GM12878 (cell line): ENCODE results near the gene OR8B2. TPM values are rescaled to one million over a fixed set of nuclear protein-coding genes. Genes with fewer than 3 reads are reported as not detected.

Experiments used
- ATAC-seq: fragments of 200-7000 bp; cut with Tn5 transposase; 3 replicates; pipeline ENCODE4 v1.9.1; 2020; ENCODE audit warnings: mild to moderate bottlenecking, moderate library complexity
- BruUV-seq: library from RNA; stranded (reverse); fragments of 400-500 nt; replicated peaks from 2 replicates; lab custom pipeline; 2021; lab: Mats Ljungman, UMichigan
- CTCF ChIA-PET: fragments of 300-600 bp; sonication (Branson Sonifier 250); formaldehyde crosslinking; extraction: SDS; loops from one replicate; lab custom pipeline; 2021; ENCODE audit warnings: inconsistent platforms; lab: Yijun Ruan, JAX
- POLR2A ChIA-PET: fragments of 350-600 bp; formaldehyde crosslinking; extraction: SDS; loops from one replicate; lab custom pipeline; 2021; ENCODE audit warnings: inconsistent platforms; lab: Charles Lee
- RAD21 ChIA-PET: fragments of 300-600 bp; sonication (Branson Sonifier 250); formaldehyde crosslinking; loops from one replicate; lab custom pipeline; 2023; ENCODE audit warnings: antibody characterized with exemption; ENCODE audit not compliant: unreplicated experiment; lab: Charles Lee
- SMC1A ChIA-PET: fragments of 300-600 bp; sonication (Branson Sonifier 250); formaldehyde crosslinking; loops from one replicate; lab custom pipeline; 2023; ENCODE audit not compliant: unreplicated experiment, uncharacterized antibody; lab: Charles Lee
- DNase-seq: peaks from one replicate; pipeline ENCODE4 v3.0.0-alpha.2; 2011; ENCODE audit warnings: low read depth, low spot score
- FAIRE-seq: peaks from 3 replicates; lab custom pipeline; 2011; peaks lifted over from hg19 to GRCh38; lab: Jason Lieb, UNC
- H2AFZ ChIP-seq: 2 replicates; pipeline ENCODE4 v1.6.0; 2011; ENCODE audit warnings: low read depth, low read length, control low read depth; ENCODE audit not compliant: control insufficient read depth
- H3K27ac ChIP-seq: 2 replicates; pipeline ENCODE4 v1.5.1; 2011; ENCODE audit warnings: control low read depth; ENCODE audit not compliant: control insufficient read depth, insufficient read depth
- H3K27me3 ChIP-seq, 2 experiments: replicated peaks in 1 of 2; 2 replicates each; pipeline versions ENCODE4 v1.6.0 to v1.6.1; 2011; ENCODE audit warnings: low read length in 1 of 2; ENCODE audit not compliant: control insufficient read depth in 2 of 2, insufficient read depth in 2 of 2
- H3K36me3 ChIP-seq, 2 experiments: 2 replicates each; pipeline ENCODE4 v1.5.1; 2011; ENCODE audit warnings: low read length in 1 of 2; ENCODE audit not compliant: control insufficient read depth in 2 of 2, insufficient read depth in 2 of 2
- H3K4me1 ChIP-seq: 2 replicates; pipeline ENCODE4 v1.6.1; 2011; ENCODE audit warnings: mild to moderate bottlenecking, low read length, moderate library complexity, mixed read lengths; ENCODE audit not compliant: control insufficient read depth, insufficient read depth
- H3K4me2 ChIP-seq: 2 replicates; pipeline ENCODE4 v1.6.0; 2011; ENCODE audit warnings: control low read depth; ENCODE audit not compliant: control insufficient read depth, insufficient read depth
- H3K4me3 ChIP-seq: fragments of 200-600 bp; sonication (generic); 2 replicates; pipeline ENCODE4 v1.5.1; 2016
- H3K79me2 ChIP-seq: 2 replicates; pipeline ENCODE4 v1.6.0; 2011; ENCODE audit warnings: low read length; ENCODE audit not compliant: control insufficient read depth, insufficient read depth
- H3K9ac ChIP-seq: 2 replicates; pipeline ENCODE4 v1.8.0; 2011; ENCODE audit warnings: low read length, control low read depth, mixed read lengths; ENCODE audit not compliant: control insufficient read depth, insufficient read depth
- H3K9me3 ChIP-seq: replicated peaks from 3 replicates; pipeline ENCODE4 v1.5.1; 2011; ENCODE audit warnings: mild to moderate bottlenecking, low read length; ENCODE audit not compliant: control insufficient read depth, insufficient read depth
- H4K20me1 ChIP-seq: 2 replicates; pipeline ENCODE4 v1.6.0; 2011; ENCODE audit not compliant: control insufficient read depth, insufficient read depth
- GABPA ChIP-seq: IDR thresholded peaks from 2 replicates; pipeline ENCODE4 v1.6.1; 2014; ENCODE audit warnings: antibody characterized with exemption, low read depth, mild to moderate bottlenecking, inconsistent platforms
- RAD21 ChIP-seq: IDR thresholded peaks from 2 replicates; pipeline ENCODE4 v1.6.1; 2011; ENCODE audit warnings: mild to moderate bottlenecking, low read depth, low read length, moderate library complexity; ENCODE audit not compliant: insufficient read depth
- WGBS: methylation state at CpG from one replicate; pipeline ENCODE4 v1.1.6; 2016; ENCODE audit warnings: low lambda C conversion rate; ENCODE audit not compliant: insufficient replicate concordance, insufficient coverage; ENCODE audit errors: missing lambda C conversion rate; 5-methylcytosine and 5-hydroxymethylcytosine counted together
- in situ Hi-C: fragments of 300-500 bp; cut with MboI; formaldehyde crosslinking; loops from 9 replicates; pipeline ENCODE4 v1.14.3; 2018; ENCODE audit warnings: mixed read lengths
- intact Hi-C: fragments of 100-400 bp; cut with micrococcal nuclease; formaldehyde crosslinking; loops from one replicate; pipeline ENCODE4 v1.14.2; 2022; ENCODE audit not compliant: unreplicated experiment
- polyA plus RNA-seq, 11 experiments: library from polyadenylated mRNA; depleted of rRNA in 4 of 11; unstranded in 6 of 11; stranded (reverse) in 5 of 11; fragments of >200 nt; fragmentation: Nextera tagmentation in 4 of 11; fragmentation: Illumina TruSeq in 1 of 11; extraction: Ambion mirVana in 4 of 11; extraction: Trizol in 1 of 11; gene quantifications; 1 replicate in 1 of 11; 2 replicates in 10 of 11; pipeline versions ENCODE4 v1.2.1 to v1.2.3, GENCODE V29; 2011 to 2016; ENCODE audit warnings: inconsistent platforms in 2 of 11, missing spikeins in 2 of 11, low read depth in 1 of 11
- total RNA-seq, 4 experiments: library from RNA; depleted of rRNA in 3 of 4; stranded (reverse); fragments of >200 nt in 3 of 4; fragmentation: Illumina TruSeq in 1 of 4; extraction: Trizol in 1 of 4; gene quantifications; 2 replicates each; pipeline versions ENCODE4 v1.2.1 to v1.2.3, GENCODE V29; 2013 to 2021

OR8B2 gene
- total and polyA plus RNA-seq, 10 of the 15 experiments (the other 5 are each of a cell fraction or from before 2014, with no cell fraction given) = not detected

GRCh38 chr11:124340142-124340447, 44.2 kb downstream of the OR8B2 start:
- in situ Hi-C loops = no loop called here
- no peaks in the 10 kb centered on the region for H3K27me3 ChIP-seq
- H3K4me2 ChIP-seq = no peak overlapping the region
- intact Hi-C loops = no loop called here
- TF ChIP-seq RAD21 = no peak
- H3K79me2 ChIP-seq = no peaks in the 10 kb centered on the region
- no peak overlapping the region for H2AFZ ChIP-seq
- 31% methylated on average over 2 of the region's 2 CpGs for WGBS
- no peaks in the 10 kb centered on the region for H3K4me1 ChIP-seq
- RAD21 ChIA-PET = no interaction called here
- H4K20me1 ChIP-seq = no peaks in the 10 kb centered on the region
- ATAC-seq (no peak), DNase-seq (no peak), FAIRE-seq (no peak)
- CTCF ChIA-PET = no interaction called here
- no TSS peak for BruUV-seq
- SMC1A ChIA-PET = no interaction called here
- H3K36me3 ChIP-seq = no peaks in the 10 kb centered on the region
- no peak overlapping the region for H3K27ac ChIP-seq
- H3K9ac ChIP-seq = no peak overlapping the region
- no peak overlapping the region for H3K4me3 ChIP-seq
- POLR2A ChIA-PET = no interaction called here
- no peaks in the 10 kb centered on the region for H3K9me3 ChIP-seq

GRCh38 chr11:124339396-124340141, 44.7 kb downstream of the OR8B2 start:
- H3K4me2 ChIP-seq = no peak overlapping the region
- SMC1A ChIA-PET = no interaction called here
- no peak for DNase-seq
- H3K27ac ChIP-seq = no peak overlapping the region
- H3K9me3 ChIP-seq = no peaks in the 10 kb centered on the region
- POLR2A ChIA-PET = no interaction called here
- H3K4me1 ChIP-seq = no peaks in the 10 kb centered on the region
- in situ Hi-C loops = no loop called here
- intact Hi-C loops = no loop called here
- TF ChIP-seq GABPA = no peak
- WGBS = 38% methylated on average over 6 of the region's 6 CpGs
- no peak overlapping the region for H2AFZ ChIP-seq
- H3K9ac ChIP-seq = no peak overlapping the region
- H3K36me3 ChIP-seq = no peaks in the 10 kb centered on the region
- no peak for ATAC-seq
- RAD21 ChIA-PET = no interaction called here
- H3K4me3 ChIP-seq = no peak overlapping the region
- no peaks in the 10 kb centered on the region for H4K20me1 ChIP-seq
- BruUV-seq = no TSS peak
- H3K27me3 ChIP-seq = no peaks in the 10 kb centered on the region
- H3K79me2 ChIP-seq = no peaks in the 10 kb centered on the region
- no peak for FAIRE-seq
- CTCF ChIA-PET = interaction anchor here (0.6 kb wide), 2 partner anchors 370 to 858 kb away, joined by 3 read pairs; no protein-coding TSS in a partner anchor

Other genes starting within 250 kb of the OR8B2 start
Only the 7 nearest of the 12 such genes appear.
- gene OR8G1, start 143.4 kb downstream of the OR8B2 start, total RNA-seq (2014; rRNA removed) = not detected in 2 replicates
- not detected in 2 replicates for gene OR8G1, start 143.4 kb downstream of the OR8B2 start, total RNA-seq (2014; rRNA removed; fragmentation: Illumina TruSeq; extraction: Trizol)
- gene OR8G1, start 143.4 kb downstream of the OR8B2 start, total RNA-seq (2021) = not detected in 2 replicates
- not detected in 2 replicates for gene OR8G1, start 143.4 kb downstream of the OR8B2 start, polyA plus RNA-seq (2011; rRNA removed)
- not detected in 2 replicates for gene OR8G1, start 143.4 kb downstream of the OR8B2 start, polyA plus RNA-seq (2014; fragmentation: Illumina TruSeq; extraction: Trizol)
- gene OR8G1, start 143.4 kb downstream of the OR8B2 start, polyA plus RNA-seq (2014; fragmentation: Nextera tagmentation; extraction: Ambion mirVana) = not detected
- not detected in 2 replicates for gene OR8G1, start 143.4 kb downstream of the OR8B2 start, polyA plus RNA-seq (2014; rRNA removed)
- not detected for gene OR8G1, start 143.4 kb downstream of the OR8B2 start, polyA plus RNA-seq (2016; fragmentation: Nextera tagmentation; extraction: Ambion mirVana)
- not detected in 2 replicates for gene OR8G5, start 128.1 kb downstream of the OR8B2 start, total RNA-seq (2014; rRNA removed)
- gene OR8G5, start 128.1 kb downstream of the OR8B2 start, total RNA-seq (2014; rRNA removed; fragmentation: Illumina TruSeq; extraction: Trizol) = not detected in 2 replicates
- not detected in 2 replicates for gene OR8G5, start 128.1 kb downstream of the OR8B2 start, total RNA-seq (2021)
- not detected in 2 replicates for gene OR8G5, start 128.1 kb downstream of the OR8B2 start, polyA plus RNA-seq (2011; rRNA removed)
- not detected in 2 replicates for gene OR8G5, start 128.1 kb downstream of the OR8B2 start, polyA plus RNA-seq (2014; fragmentation: Illumina TruSeq; extraction: Trizol)
- gene OR8G5, start 128.1 kb downstream of the OR8B2 start, polyA plus RNA-seq (2014; fragmentation: Nextera tagmentation; extraction: Ambion mirVana) = not detected
- not detected in 2 replicates for gene OR8G5, start 128.1 kb downstream of the OR8B2 start, polyA plus RNA-seq (2014; rRNA removed)
- gene OR8G5, start 128.1 kb downstream of the OR8B2 start, polyA plus RNA-seq (2016; fragmentation: Nextera tagmentation; extraction: Ambion mirVana) = not detected
- gene OR8D1, start 70.5 kb downstream of the OR8B2 start, total RNA-seq (2014; rRNA removed) = not detected in 2 replicates
- not detected in 2 replicates for gene OR8D1, start 70.5 kb downstream of the OR8B2 start, total RNA-seq (2014; rRNA removed; fragmentation: Illumina TruSeq; extraction: Trizol)
- not detected in 2 replicates for gene OR8D1, start 70.5 kb downstream of the OR8B2 start, total RNA-seq (2021)
- not detected in 2 replicates for gene OR8D1, start 70.5 kb downstream of the OR8B2 start, polyA plus RNA-seq (2011; rRNA removed)
- gene OR8D1, start 70.5 kb downstream of the OR8B2 start, polyA plus RNA-seq (2014; fragmentation: Illumina TruSeq; extraction: Trizol) = not detected in 2 replicates
- not detected for gene OR8D1, start 70.5 kb downstream of the OR8B2 start, polyA plus RNA-seq (2014; fragmentation: Nextera tagmentation; extraction: Ambion mirVana)
- not detected in 2 replicates for gene OR8D1, start 70.5 kb downstream of the OR8B2 start, polyA plus RNA-seq (2014; rRNA removed)
- not detected for gene OR8D1, start 70.5 kb downstream of the OR8B2 start, polyA plus RNA-seq (2016; fragmentation: Nextera tagmentation; extraction: Ambion mirVana)
- not detected in 2 replicates for gene OR8D2, start 64.3 kb downstream of the OR8B2 start, total RNA-seq (2014; rRNA removed)
- gene OR8D2, start 64.3 kb downstream of the OR8B2 start, total RNA-seq (2014; rRNA removed; fragmentation: Illumina TruSeq; extraction: Trizol) = not detected in 2 replicates
- gene OR8D2, start 64.3 kb downstream of the OR8B2 start, total RNA-seq (2021) = not detected in 2 replicates
- not detected in 2 replicates for gene OR8D2, start 64.3 kb downstream of the OR8B2 start, polyA plus RNA-seq (2011; rRNA removed)
- gene OR8D2, start 64.3 kb downstream of the OR8B2 start, polyA plus RNA-seq (2014; fragmentation: Illumina TruSeq; extraction: Trizol) = not detected in 2 replicates
- not detected for gene OR8D2, start 64.3 kb downstream of the OR8B2 start, polyA plus RNA-seq (2014; fragmentation: Nextera tagmentation; extraction: Ambion mirVana)
- gene OR8D2, start 64.3 kb downstream of the OR8B2 start, polyA plus RNA-seq (2014; rRNA removed) = not detected in 2 replicates
- not detected for gene OR8D2, start 64.3 kb downstream of the OR8B2 start, polyA plus RNA-seq (2016; fragmentation: Nextera tagmentation; extraction: Ambion mirVana)
- gene OR8B3, start 14.5 kb upstream of the OR8B2 start, total RNA-seq (2014; rRNA removed) = not detected in 2 replicates
- gene OR8B3, start 14.5 kb upstream of the OR8B2 start, total RNA-seq (2014; rRNA removed; fragmentation: Illumina TruSeq; extraction: Trizol) = not detected in 2 replicates
- not detected in 2 replicates for gene OR8B3, start 14.5 kb upstream of the OR8B2 start, total RNA-seq (2021)
- gene OR8B3, start 14.5 kb upstream of the OR8B2 start, polyA plus RNA-seq (2011; rRNA removed) = not detected in 2 replicates
- not detected in 2 replicates for gene OR8B3, start 14.5 kb upstream of the OR8B2 start, polyA plus RNA-seq (2014; fragmentation: Illumina TruSeq; extraction: Trizol)
- gene OR8B3, start 14.5 kb upstream of the OR8B2 start, polyA plus RNA-seq (2014; fragmentation: Nextera tagmentation; extraction: Ambion mirVana) = not detected
- gene OR8B3, start 14.5 kb upstream of the OR8B2 start, polyA plus RNA-seq (2014; rRNA removed) = not detected in 2 replicates
- gene OR8B3, start 14.5 kb upstream of the OR8B2 start, polyA plus RNA-seq (2016; fragmentation: Nextera tagmentation; extraction: Ambion mirVana) = not detected
- gene OR8B4, start 40.4 kb upstream of the OR8B2 start, total RNA-seq (2014; rRNA removed) = not detected in 2 replicates
- not detected in 2 replicates for gene OR8B4, start 40.4 kb upstream of the OR8B2 start, total RNA-seq (2014; rRNA removed; fragmentation: Illumina TruSeq; extraction: Trizol)
- not detected in 2 replicates for gene OR8B4, start 40.4 kb upstream of the OR8B2 start, total RNA-seq (2021)
- not detected in 2 replicates for gene OR8B4, start 40.4 kb upstream of the OR8B2 start, polyA plus RNA-seq (2011; rRNA removed)
- not detected in 2 replicates for gene OR8B4, start 40.4 kb upstream of the OR8B2 start, polyA plus RNA-seq (2014; fragmentation: Illumina TruSeq; extraction: Trizol)
- not detected for gene OR8B4, start 40.4 kb upstream of the OR8B2 start, polyA plus RNA-seq (2014; fragmentation: Nextera tagmentation; extraction: Ambion mirVana)
- not detected in 2 replicates for gene OR8B4, start 40.4 kb upstream of the OR8B2 start, polyA plus RNA-seq (2014; rRNA removed)
- not detected for gene OR8B4, start 40.4 kb upstream of the OR8B2 start, polyA plus RNA-seq (2016; fragmentation: Nextera tagmentation; extraction: Ambion mirVana)
- not detected in 2 replicates for gene OR8B8, start 61.2 kb upstream of the OR8B2 start, total RNA-seq (2014; rRNA removed)
- gene OR8B8, start 61.2 kb upstream of the OR8B2 start, total RNA-seq (2014; rRNA removed; fragmentation: Illumina TruSeq; extraction: Trizol) = not detected in 2 replicates
- not detected in 2 replicates for gene OR8B8, start 61.2 kb upstream of the OR8B2 start, total RNA-seq (2021)
- not detected in 2 replicates for gene OR8B8, start 61.2 kb upstream of the OR8B2 start, polyA plus RNA-seq (2011; rRNA removed)
- not detected in 2 replicates for gene OR8B8, start 61.2 kb upstream of the OR8B2 start, polyA plus RNA-seq (2014; fragmentation: Illumina TruSeq; extraction: Trizol)
- gene OR8B8, start 61.2 kb upstream of the OR8B2 start, polyA plus RNA-seq (2014; fragmentation: Nextera tagmentation; extraction: Ambion mirVana) = not detected
- not detected in 2 replicates for gene OR8B8, start 61.2 kb upstream of the OR8B2 start, polyA plus RNA-seq (2014; rRNA removed)
- not detected for gene OR8B8, start 61.2 kb upstream of the OR8B2 start, polyA plus RNA-seq (2016; fragmentation: Nextera tagmentation; extraction: Ambion mirVana)